Natural killer cell treated with Interleukin-12 subunit alpha and Interleukin-12 subunit beta and Interleukin-15 and Interleukin-18, amount 100 ng/mL, for 72 hours (primary cell): Measurements from ENCODE around the gene GPATCH2L. TPM values are rescaled to one million over a fixed set of nuclear protein-coding genes. Genes with fewer than 3 reads are reported as not detected.

Experiments used
- ATAC-seq, 2 donors: fragments of 150-1000 bp; cut with Tn5 transposase in 1 of 2; sonication (Bioruptor Pico), chemical (Tn5 transposase) in 1 of 2; 2 replicates each; pipeline ENCODE4 v1.10.0; 2021
- DNase-seq: peaks from one replicate; pipeline ENCODE4 v3.0.0; 2022; ENCODE audit warnings: low spot score
- H3K27ac Mint-ChIP-seq, 2 donors: 1 replicate in 1 of 2; 2 replicates in 1 of 2; pipeline ENCODE4 v1.8.0; 2022; ENCODE audit warnings: mixed read lengths in 2 of 2, mild to moderate bottlenecking in 1 of 2, moderate library complexity in 1 of 2
- H3K27me3 Mint-ChIP-seq, 2 donors: 1 replicate in 1 of 2; 2 replicates in 1 of 2; pipeline ENCODE4 v1.8.0; 2022; ENCODE audit warnings: mixed read lengths in 2 of 2
- H3K36me3 Mint-ChIP-seq: one replicate; pipeline ENCODE4 v1.8.0; 2022; ENCODE audit warnings: mixed read lengths
- H3K4me1 Mint-ChIP-seq, 2 donors: 1 replicate in 1 of 2; 2 replicates in 1 of 2; pipeline ENCODE4 v1.8.0; 2022; ENCODE audit warnings: low read depth in 2 of 2, mixed read lengths in 2 of 2, mild to moderate bottlenecking in 1 of 2
- H3K4me3 Mint-ChIP-seq: one replicate; pipeline ENCODE4 v1.8.0; 2022; ENCODE audit warnings: mixed read lengths
- H3K9me3 Mint-ChIP-seq: 2 replicates; pipeline ENCODE4 v1.8.0; 2022; ENCODE audit warnings: mixed read lengths
- total RNA-seq, 2 donors: library from RNA; stranded (reverse); gene quantifications; one replicate each; pipeline ENCODE4 v1.2.3, GENCODE V29; 2022

GPATCH2L gene
- total RNA-seq, 2 donors from 2014 or later, result 66.0 to 91.7 TPM

DNA sequence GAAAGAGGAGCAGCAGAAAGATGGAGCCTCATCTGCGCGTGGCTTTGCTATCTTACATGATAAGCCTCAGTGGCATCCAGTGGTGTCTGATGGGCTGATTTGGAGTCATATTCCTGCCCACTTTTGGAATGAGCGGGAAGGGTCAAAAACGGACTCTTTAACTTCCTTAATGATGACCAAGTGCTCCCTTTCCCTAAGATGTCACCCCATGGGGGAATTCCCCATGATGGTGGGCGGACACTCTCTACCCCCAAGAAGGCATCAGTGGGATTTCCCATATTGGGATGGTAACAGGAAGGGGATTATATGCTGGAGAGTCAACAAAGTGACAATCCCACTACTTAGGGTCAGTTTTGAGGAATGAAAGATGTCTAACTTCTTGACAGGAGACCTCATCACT, 110.9 kb downstream of the GPATCH2L start:
- Mint-ChIP-seq H3K9me3 (no peaks in the 10 kb centered on the region), H3K4me3 (no peak overlapping the region), H3K27ac (no peak overlapping the region), H3K4me1 (no peaks in the 10 kb centered on the region), H3K36me3 (no peaks in the 10 kb centered on the region), H3K27me3 (peaks cover 22 to 24% of the 10 kb centered on the region in 2 donors)
- DNase-seq (no peak), ATAC-seq (no peak)

Other genes with a start within 250 kb of the GPATCH2L start
- 1 to 10 TPM; 1.4 to 3.8 TPM for gene TGFB3, start 169.9 kb upstream of the GPATCH2L start, total RNA-seq
- gene IFT43, start 166.2 kb upstream of the GPATCH2L start, total RNA-seq, result 10 to 100 TPM in 1 of 2 donors, 1 to 10 TPM in 1; 7.9 to 11.5 TPM
- under 1 TPM in 1 of 2 donors, not detected in 1; 0.33 TPM for gene ESRRB, start 224.2 kb downstream of the GPATCH2L start, total RNA-seq